K562 (cell line): Measurements from ENCODE around the gene VSIG10. TPM values are rescaled to one million over a fixed set of nuclear protein-coding genes. Genes with fewer than 3 reads are reported as not detected.

Experiments
- BMI1 ChIP-seq: fragments of 150-350 bp; IDR thresholded peaks from 2 replicates; pipeline ENCODE4 v1.6.1; 2014; ENCODE audit warnings: low read length
- CBX5 ChIP-seq: IDR thresholded peaks from 2 replicates; pipeline ENCODE4 v1.6.1; 2014; ENCODE audit warnings: low read depth, borderline replicate concordance
- CREB3L1 ChIP-seq: fragments of 450-650 bp; IDR thresholded peaks from 2 replicates; pipeline ENCODE4 v1.6.1; 2014; ENCODE audit warnings: low read depth, mild to moderate bottlenecking, moderate library complexity, borderline replicate concordance
- ELK3 ChIP-seq: fragments of 450-650 bp; formaldehyde crosslinking; IDR thresholded peaks from 2 replicates; pipeline ENCODE4 v1.4.0; 2020; ENCODE audit warnings: mild to moderate bottlenecking
- MCM2 ChIP-seq: fragments of 450-650 bp; IDR thresholded peaks from 2 replicates; pipeline ENCODE4 v1.6.1; 2017; ENCODE audit warnings: low read depth, mild to moderate bottlenecking
- MYC ChIP-seq, 2 experiments: fragments of 250-450 bp in 1 of 2; sonication (Bioruptor Pico) in 1 of 2; IDR thresholded peaks; 2 replicates each; pipeline versions ENCODE4 v1.5.1 to v1.6.1; 2012 to 2021; ENCODE audit warnings: low read depth in 2 of 2, borderline replicate concordance in 1 of 2, improper control_type of control experiment in 1 of 2, low read length in 1 of 2, mild to moderate bottlenecking in 1 of 2, moderate library complexity in 1 of 2
- TCF15 ChIP-seq: fragments of 250-450 bp; sonication (Bioruptor Pico); IDR thresholded peaks from 2 replicates; pipeline ENCODE4 v1.8.0; 2022; ENCODE audit warnings: moderate library complexity, mild to moderate bottlenecking, inconsistent platforms
- TCFL5 ChIP-seq: fragments of 250-450 bp; sonication (Bioruptor Pico); conservative IDR thresholded peaks from 2 replicates; pipeline ENCODE4 v1.6.1; 2021; ENCODE audit warnings: mild to moderate bottlenecking, moderate library complexity, matching md5 sums
- ZKSCAN3 ChIP-seq: fragments of 250-450 bp; sonication (Bioruptor Pico); IDR thresholded peaks from 2 replicates; pipeline ENCODE4 v1.4.0; 2020
- polyA plus RNA-seq, 8 experiments: library from polyadenylated mRNA; depleted of rRNA in 4 of 8; stranded (reverse) in 5 of 8; unstranded in 3 of 8; fragments of >200 nt; fragmentation: Nextera tagmentation in 2 of 8; fragmentation: Illumina TruSeq in 1 of 8; extraction: Ambion mirVana in 2 of 8; extraction: Trizol in 1 of 8; gene quantifications; 2 replicates each; pipeline versions ENCODE4 v1.2.1 to v1.2.3, GENCODE V29; 2011 to 2014; ENCODE audit warnings: inconsistent platforms in 1 of 8, missing spikeins in 1 of 8
- total RNA-seq, 7 experiments: library from RNA; depleted of rRNA in 6 of 7; stranded (reverse); fragments of >200 nt in 6 of 7; fragmentation: Illumina TruSeq in 2 of 7; extraction: Trizol in 2 of 7; gene quantifications; 2 replicates each; pipeline versions ENCODE4 v1.2.1 to v1.2.3, GENCODE V29; 2011 to 2021; ENCODE audit warnings: low replicate concordance in 1 of 7
- TF ChIP-seq, protein P1 (sequence below), 2 experiments: fragments of 450-650 bp; IDR thresholded peaks; 2 replicates each; pipeline ENCODE4 v1.6.1; 2016; ENCODE audit warnings: mild to moderate bottlenecking in 2 of 2, borderline replicate concordance in 1 of 2, low read depth in 1 of 2, moderate library complexity in 1 of 2
- TF ChIP-seq, protein P2 (sequence below): sonication (generic); formaldehyde crosslinking; IDR thresholded peaks from 2 replicates; pipeline ENCODE4 v1.8.1; 2022; ENCODE audit warnings: missing genetic modification reagents
- TF ChIP-seq, protein P3 (sequence below): fragments of 450-650 bp; conservative IDR thresholded peaks from 2 replicates; pipeline ENCODE4 v1.6.1; 2016; ENCODE audit warnings: missing genetic modification characterization, low read depth, mild to moderate bottlenecking, missing compliant biosample characterization, moderate library complexity

The VSIG10 gene
- total and polyA plus RNA-seq, 9 of the 15 experiments (the other 6 are each of a cell fraction or from before 2014, with no cell fraction given) = 4.1 to 8.8 (median 4.7) TPM

- TF ChIP-seq, protein P1, sequence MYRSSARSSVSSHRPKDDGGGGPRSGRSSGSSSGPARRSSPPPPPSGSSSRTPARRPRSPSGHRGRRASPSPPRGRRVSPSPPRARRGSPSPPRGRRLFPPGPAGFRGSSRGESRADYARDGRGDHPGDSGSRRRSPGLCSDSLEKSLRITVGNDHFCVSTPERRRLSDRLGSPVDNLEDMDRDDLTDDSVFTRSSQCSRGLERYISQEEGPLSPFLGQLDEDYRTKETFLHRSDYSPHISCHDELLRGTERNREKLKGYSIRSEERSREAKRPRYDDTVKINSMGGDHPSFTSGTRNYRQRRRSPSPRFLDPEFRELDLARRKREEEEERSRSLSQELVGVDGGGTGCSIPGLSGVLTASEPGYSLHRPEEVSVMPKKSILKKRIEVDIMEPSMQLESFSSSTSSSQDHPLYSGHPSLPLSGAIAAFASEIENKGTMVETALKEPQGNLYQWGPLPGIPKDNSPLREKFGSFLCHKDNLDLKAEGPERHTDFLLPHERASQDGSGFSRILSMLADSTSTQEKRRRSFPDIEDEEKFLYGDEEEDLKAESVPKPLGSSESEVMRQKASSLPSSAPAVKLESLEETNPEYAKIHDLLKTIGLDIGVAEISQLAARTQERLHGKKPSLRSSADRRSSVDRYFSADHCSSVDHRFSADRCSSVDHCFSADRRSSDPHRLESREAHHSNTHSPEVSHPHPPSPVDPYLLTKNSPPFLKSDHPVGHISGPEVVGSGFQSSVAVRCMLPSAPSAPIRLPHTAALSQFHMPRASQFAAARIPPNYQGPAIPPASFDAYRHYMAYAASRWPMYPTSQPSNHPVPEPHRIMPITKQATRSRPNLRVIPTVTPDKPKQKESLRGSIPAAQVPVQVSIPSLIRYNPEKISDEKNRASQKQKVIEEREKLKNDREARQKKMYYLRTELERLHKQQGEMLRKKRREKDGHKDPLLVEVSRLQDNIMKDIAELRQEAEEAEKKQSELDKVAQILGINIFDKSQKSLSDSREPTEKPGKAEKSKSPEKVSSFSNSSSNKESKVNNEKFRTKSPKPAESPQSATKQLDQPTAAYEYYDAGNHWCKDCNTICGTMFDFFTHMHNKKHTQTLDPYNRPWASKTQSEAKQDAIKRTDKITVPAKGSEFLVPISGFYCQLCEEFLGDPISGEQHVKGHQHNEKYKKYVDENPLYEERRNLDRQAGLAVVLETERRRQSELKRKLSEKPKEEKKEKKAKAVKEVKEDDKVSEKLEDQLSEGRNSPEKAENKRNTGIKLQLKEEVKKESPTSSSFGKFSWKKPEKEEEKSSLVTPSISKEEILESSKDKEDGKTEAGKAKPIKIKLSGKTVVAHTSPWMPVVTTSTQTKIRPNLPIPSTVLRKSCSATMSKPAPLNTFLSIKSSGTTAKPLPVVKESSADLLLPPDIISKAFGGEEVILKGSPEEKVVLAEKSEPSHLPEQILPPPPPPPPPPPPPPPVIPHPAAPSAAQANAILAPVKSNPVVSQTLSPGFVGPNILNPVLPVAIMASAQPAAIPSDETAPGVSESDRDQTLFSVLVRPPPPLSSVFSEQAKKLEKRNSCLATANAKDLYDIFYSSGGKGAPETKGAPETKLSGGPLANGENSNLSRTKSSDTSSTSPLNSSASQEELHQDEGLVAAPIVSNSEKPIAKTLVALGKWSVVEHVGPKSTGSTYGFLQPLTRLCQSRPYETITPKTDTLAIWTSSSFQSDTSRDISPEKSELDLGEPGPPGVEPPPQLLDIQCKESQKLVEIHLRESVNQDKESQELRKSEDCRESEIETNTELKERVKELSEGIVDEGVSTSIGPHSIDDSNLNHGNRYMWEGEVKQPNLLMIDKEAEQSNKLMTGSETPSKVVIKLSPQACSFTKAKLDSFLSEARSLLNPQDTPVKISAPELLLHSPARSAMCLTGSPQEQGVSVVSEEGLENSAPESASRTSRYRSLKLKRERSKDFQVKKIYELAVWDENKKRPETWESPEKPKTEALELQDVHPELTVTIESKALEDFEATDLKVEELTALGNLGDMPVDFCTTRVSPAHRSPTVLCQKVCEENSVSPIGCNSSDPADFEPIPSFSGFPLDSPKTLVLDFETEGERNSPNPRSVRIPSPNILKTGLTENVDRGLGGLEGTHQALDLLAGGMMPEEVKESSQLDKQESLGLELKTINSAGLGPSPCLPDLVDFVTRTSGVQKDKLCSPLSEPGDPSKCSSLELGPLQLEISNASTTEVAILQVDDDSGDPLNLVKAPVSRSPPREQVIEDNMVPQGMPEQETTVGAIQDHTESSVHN (IDR thresholded peaks at IDR 0.05; ENCODE audit: borderline replicate concordance in 1 of 2, low read depth in 1 of 2) = peak in 1 of 2 experiments; percentile 89; a peak in 1 of 4 replicates
- TF ChIP-seq, protein P2, sequence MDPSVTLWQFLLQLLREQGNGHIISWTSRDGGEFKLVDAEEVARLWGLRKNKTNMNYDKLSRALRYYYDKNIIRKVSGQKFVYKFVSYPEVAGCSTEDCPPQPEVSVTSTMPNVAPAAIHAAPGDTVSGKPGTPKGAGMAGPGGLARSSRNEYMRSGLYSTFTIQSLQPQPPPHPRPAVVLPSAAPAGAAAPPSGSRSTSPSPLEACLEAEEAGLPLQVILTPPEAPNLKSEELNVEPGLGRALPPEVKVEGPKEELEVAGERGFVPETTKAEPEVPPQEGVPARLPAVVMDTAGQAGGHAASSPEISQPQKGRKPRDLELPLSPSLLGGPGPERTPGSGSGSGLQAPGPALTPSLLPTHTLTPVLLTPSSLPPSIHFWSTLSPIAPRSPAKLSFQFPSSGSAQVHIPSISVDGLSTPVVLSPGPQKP = no peak
- no peak for TF ChIP-seq TCF15
- no peak for TF ChIP-seq TCFL5 (CRISPR knock-in tag)
- no peak for TF ChIP-seq ELK3 (CRISPR knock-in tag)
- no peak for TF ChIP-seq BMI1
- no peak for TF ChIP-seq CBX5
- no peak for TF ChIP-seq MCM2
- TF ChIP-seq, protein P3, sequence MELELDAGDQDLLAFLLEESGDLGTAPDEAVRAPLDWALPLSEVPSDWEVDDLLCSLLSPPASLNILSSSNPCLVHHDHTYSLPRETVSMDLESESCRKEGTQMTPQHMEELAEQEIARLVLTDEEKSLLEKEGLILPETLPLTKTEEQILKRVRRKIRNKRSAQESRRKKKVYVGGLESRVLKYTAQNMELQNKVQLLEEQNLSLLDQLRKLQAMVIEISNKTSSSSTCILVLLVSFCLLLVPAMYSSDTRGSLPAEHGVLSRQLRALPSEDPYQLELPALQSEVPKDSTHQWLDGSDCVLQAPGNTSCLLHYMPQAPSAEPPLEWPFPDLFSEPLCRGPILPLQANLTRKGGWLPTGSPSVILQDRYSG (tag) = no peak
- no peak for TF ChIP-seq MYC (IDR thresholded peaks at IDR 0.05; ENCODE audit: low read depth, low read length)
- TF ChIP-seq MYC (CRISPR knock-in tag; IDR thresholded peaks at IDR 0.05; ENCODE audit: borderline replicate concordance, low read depth) = no peak
- no peak for TF ChIP-seq ZKSCAN3
- TF ChIP-seq CREB3L1 = no peak
Measured at GRCh38 chr12:118120579-118121363, 17.0 kb upstream of the VSIG10 start (continued).
